Glutamatergic neuron (in vitro differentiated cells): ENCODE data around the gene C14orf180. TPM values are rescaled to one million over a fixed set of nuclear protein-coding genes. Genes with fewer than 3 reads are reported as not detected.
"Not testable (repeated sequence)": the region's sequence is repeated elsewhere in the genome, so short reads cannot be mapped to it uniquely, and the experiment has no call there.

Source experiments
- DNase-seq: peaks from one replicate; pipeline ENCODE4 v3.0.0; 2022
- H3K27ac Mint-ChIP-seq: one replicate; pipeline ENCODE4 v1.8.0; 2020; ENCODE audit warnings: mild to moderate bottlenecking, mixed read lengths, inconsistent platforms; ENCODE audit not compliant: unreplicated experiment
- H3K27me3 Mint-ChIP-seq: one replicate; pipeline ENCODE4 v1.8.0; 2020; ENCODE audit warnings: mild to moderate bottlenecking, moderate library complexity, mixed read lengths, inconsistent platforms; ENCODE audit not compliant: unreplicated experiment
- H3K36me3 Mint-ChIP-seq: one replicate; pipeline ENCODE4 v1.8.0; 2020; ENCODE audit warnings: mild to moderate bottlenecking, mixed read lengths, inconsistent platforms; ENCODE audit not compliant: unreplicated experiment
- H3K4me1 Mint-ChIP-seq: one replicate; pipeline ENCODE4 v1.8.0; 2020; ENCODE audit warnings: mild to moderate bottlenecking, low read depth, mixed read lengths, inconsistent platforms; ENCODE audit not compliant: unreplicated experiment
- H3K4me3 Mint-ChIP-seq: one replicate; pipeline ENCODE4 v1.8.0; 2020; ENCODE audit warnings: mild to moderate bottlenecking, mixed read lengths, inconsistent platforms; ENCODE audit not compliant: unreplicated experiment
- H3K9me3 Mint-ChIP-seq: one replicate; pipeline ENCODE4 v1.8.0; 2020; ENCODE audit warnings: mild to moderate bottlenecking, moderate library complexity, mixed read lengths, inconsistent platforms; ENCODE audit not compliant: unreplicated experiment
- CTCF ChIP-seq: fragments of 200-600 bp; sonication (generic); IDR thresholded peaks from one replicate; pipeline ENCODE4 v1.5.0; 2021; ENCODE audit not compliant: partially characterized antibody, unreplicated experiment
- total RNA-seq: library from RNA; stranded (reverse); fragmentation: NEBNext Ultra II Directional; extraction: Animal tissue kit (Norgen Biotek cat#: 25700); gene quantifications from one replicate; pipeline ENCODE4 v1.2.1, GENCODE V29; 2021; ENCODE audit not compliant: unreplicated experiment

Gene C14orf180
- total RNA-seq, 1 donor from 2014 or later, result not detected

GRCh38 chr14:104577847-104578301, 1.7 kb upstream of the C14orf180 start:
- Mint-ChIP-seq H3K36me3 (no peaks in the 10 kb centered on the region), H3K4me3 (no peak overlapping the region), H3K9me3 (no peaks in the 10 kb centered on the region), H3K27ac (no peak overlapping the region), H3K27me3 (peaks cover 6% of the 10 kb centered on the region), H3K4me1 (peaks cover 6% of the 10 kb centered on the region)
- no peak for TF ChIP-seq CTCF
- DNase-seq, result no peak

DNA sequence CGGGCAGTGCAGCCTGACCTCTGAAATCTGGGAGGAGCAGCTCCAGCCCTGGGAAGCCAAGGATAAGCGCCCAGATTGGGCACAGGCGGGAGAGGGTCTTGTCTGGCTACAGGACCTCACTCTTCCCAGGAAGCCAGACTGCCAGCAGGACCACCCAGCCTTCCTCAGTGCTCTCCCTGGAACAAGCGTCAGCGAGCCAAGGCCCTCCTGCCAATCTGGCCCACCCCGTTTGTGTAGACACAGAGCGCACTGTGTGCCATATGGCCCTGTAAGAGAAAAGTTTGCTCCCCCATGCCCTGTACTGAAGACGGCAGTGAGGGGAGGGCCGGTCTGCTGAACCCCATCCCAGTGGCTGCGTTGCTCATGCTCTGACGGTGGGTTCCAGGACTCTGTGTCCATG, 1.2 kb upstream of the C14orf180 start:
- no peak overlapping the region for H3K27ac Mint-ChIP-seq
- no peaks in the 10 kb centered on the region for H3K36me3 Mint-ChIP-seq
- no peak for TF ChIP-seq CTCF
- no peak overlapping the region for H3K4me3 Mint-ChIP-seq
- peaks cover 7% of the 10 kb centered on the region for H3K27me3 Mint-ChIP-seq
- no peak for DNase-seq
- H3K4me1 Mint-ChIP-seq, result peaks cover 6% of the 10 kb centered on the region
- no peaks in the 10 kb centered on the region for H3K9me3 Mint-ChIP-seq

DNA sequence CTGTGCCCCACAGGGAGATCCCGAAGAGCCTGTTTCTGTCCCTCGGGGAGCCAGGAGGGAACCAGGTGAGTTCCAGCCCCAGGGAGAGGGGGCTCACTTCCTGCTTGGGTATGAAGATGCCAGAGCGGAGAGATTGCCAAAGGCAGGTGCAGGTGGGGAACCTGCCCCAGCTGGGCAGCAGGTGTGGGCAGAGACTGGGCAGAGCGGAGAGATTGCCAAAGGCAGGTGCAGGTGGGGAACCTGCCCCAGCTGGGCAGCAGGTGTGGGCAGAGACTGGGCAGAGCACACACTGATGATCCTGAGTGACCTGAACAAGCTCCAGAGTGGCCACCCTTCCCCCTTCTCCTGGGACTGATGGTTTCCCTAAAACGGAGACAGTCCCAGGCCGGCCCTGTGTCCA, 375 bp downstream of the C14orf180 start:
- peaks cover 12% of the 10 kb centered on the region for H3K27me3 Mint-ChIP-seq
- H3K4me1 Mint-ChIP-seq, result peaks cover 13% of the 10 kb centered on the region
- DNase-seq, H3K4me3 Mint-ChIP-seq, H3K27ac Mint-ChIP-seq, H3K9me3 Mint-ChIP-seq, H3K36me3 Mint-ChIP-seq: not testable (repeated sequence)

GRCh38 chr14:104580961-104581360, 1.4 kb downstream of the C14orf180 start:
- Mint-ChIP-seq H3K4me3 (no peak overlapping the region), H3K9me3 (peaks cover 5% of the 10 kb centered on the region), H3K4me1 (peaks cover 13% of the 10 kb centered on the region), H3K27me3 (peaks cover 11% of the 10 kb centered on the region), H3K36me3 (peaks cover 4% of the 10 kb centered on the region), H3K27ac (no peak overlapping the region)
- TF ChIP-seq CTCF, result no peak
- DNase-seq, result no peak

DNA sequence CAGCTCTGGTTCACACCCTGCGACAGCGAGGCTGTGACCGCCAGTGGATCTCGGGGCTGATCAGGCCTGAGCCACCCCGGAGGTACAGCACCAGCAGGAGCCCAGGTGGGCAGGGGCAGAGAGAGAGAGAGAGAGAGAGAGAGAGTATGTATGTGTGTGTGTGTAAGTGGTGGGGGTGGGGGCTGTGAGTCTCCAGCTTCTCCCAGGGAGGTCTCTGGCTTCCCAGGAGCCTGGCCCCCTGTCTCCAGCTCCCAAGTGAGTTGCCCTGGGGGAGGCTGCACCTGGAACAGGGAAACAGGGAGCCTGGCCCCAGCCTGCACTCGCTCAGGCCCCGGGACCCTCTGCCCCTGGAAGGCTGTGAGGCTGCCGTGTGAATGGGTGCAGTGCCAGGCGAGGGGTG, 2.0 kb downstream of the C14orf180 start:
- Mint-ChIP-seq H3K4me1 (peaks cover 13% of the 10 kb centered on the region), H3K36me3 (peaks cover 4% of the 10 kb centered on the region), H3K27me3 (peaks cover 8% of the 10 kb centered on the region), H3K4me3 (no peak overlapping the region), H3K9me3 (peaks cover 5% of the 10 kb centered on the region), H3K27ac (no peak overlapping the region)
- no peak for DNase-seq
- no peak for TF ChIP-seq CTCF
